NT2/D1 (cell line): ENCODE data around the gene UGT1A5.

ENCODE experiments used
- DNase-seq: peaks from one replicate; pipeline ENCODE4 v3.0.0-alpha.2; 2011; ENCODE audit warnings: low read depth, low spot score
- H3K27me3 ChIP-seq: 2 replicates; pipeline ENCODE4 v1.6.0; 2011; ENCODE audit warnings: mild to moderate bottlenecking; ENCODE audit not compliant: insufficient read length, insufficient read depth
- H3K36me3 ChIP-seq: 2 replicates; pipeline ENCODE4 v1.6.1; 2011; ENCODE audit warnings: mild to moderate bottlenecking, low read length, mixed read lengths; ENCODE audit not compliant: insufficient read depth, insufficient read length
- H3K4me1 ChIP-seq: 2 replicates; pipeline ENCODE4 v1.5.1; 2011; ENCODE audit not compliant: insufficient read depth, insufficient read length
- H3K4me3 ChIP-seq: 2 replicates; pipeline ENCODE4 v1.5.1; 2011; ENCODE audit warnings: low read depth; ENCODE audit not compliant: insufficient read length
- H3K9ac ChIP-seq: 2 replicates; pipeline ENCODE4 v1.6.0; 2011; ENCODE audit warnings: low read depth; ENCODE audit not compliant: insufficient read length
- H3K9me3 ChIP-seq: 2 replicates; pipeline ENCODE4 v1.5.1; 2011; ENCODE audit warnings: mild to moderate bottlenecking, low read length; ENCODE audit not compliant: insufficient read depth
- SUZ12 ChIP-seq: IDR thresholded peaks from 2 replicates; pipeline ENCODE4 v1.6.1; 2011; ENCODE audit not compliant: insufficient read length, insufficient read depth; ENCODE audit errors: extremely low read depth
- YY1 ChIP-seq: IDR thresholded peaks from 2 replicates; pipeline ENCODE4 v1.6.1; 2011; ENCODE audit not compliant: insufficient read length, insufficient read depth
- ZNF274 ChIP-seq: IDR thresholded peaks from 2 replicates; pipeline ENCODE4 v1.6.1; 2011; ENCODE audit warnings: mild to moderate bottlenecking, low read depth, low read length

UGT1A5 gene

GRCh38 chr2:233688341-233688740, 24.4 kb upstream of the UGT1A5 start:
- Histone ChIP-seq H3K36me3 (no peaks in the 10 kb centered on the region), H3K4me3 (no peak overlapping the region), H3K4me1 (no peaks in the 10 kb centered on the region), H3K27me3 (no peaks in the 10 kb centered on the region), H3K9ac (no peak overlapping the region), H3K9me3 (no peaks in the 10 kb centered on the region; the same call in 1 of the 2 replicates)
- no peak for DNase-seq
- TF ChIP-seq ZNF274 (no peak), SUZ12 (no peak), YY1 (no peak)

DNA sequence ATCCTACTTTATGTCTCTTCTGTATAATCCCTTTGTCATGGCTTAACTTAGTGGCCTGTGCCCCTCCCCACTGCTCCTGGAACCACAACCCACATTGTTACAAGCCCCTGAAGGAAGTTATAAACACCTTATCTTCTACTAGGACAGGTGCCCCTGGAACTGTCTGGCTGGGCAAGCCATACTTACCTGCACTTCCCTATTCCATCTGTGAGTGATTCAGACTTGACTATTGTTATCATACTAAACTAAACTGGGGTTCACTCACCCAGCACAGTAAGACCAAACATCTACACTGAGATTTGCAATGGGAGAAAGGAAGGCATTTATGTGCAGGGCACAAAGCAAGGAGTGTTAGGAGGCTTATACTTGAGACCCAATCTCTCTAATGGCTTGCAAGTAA, 23.7 kb upstream of the UGT1A5 start:
- H3K9me3 ChIP-seq, result no peaks in the 10 kb centered on the region; the same call in 1 of the 2 replicates
- no peak overlapping the region for H3K4me3 ChIP-seq
- no peaks in the 10 kb centered on the region for H3K4me1 ChIP-seq
- DNase-seq, result no peak
- H3K9ac ChIP-seq, result no peak overlapping the region
- no peaks in the 10 kb centered on the region for H3K36me3 ChIP-seq
- TF ChIP-seq SUZ12, result no peak
- no peak for TF ChIP-seq ZNF274
- no peak for TF ChIP-seq YY1
- no peaks in the 10 kb centered on the region for H3K27me3 ChIP-seq

- Histone ChIP-seq H3K4me3 (no peak overlapping the region), H3K9ac (no peak overlapping the region), H3K4me1 (no peaks in the 10 kb centered on the region), H3K9me3 (no peaks in the 10 kb centered on the region; the same call in 1 of the 2 replicates), H3K27me3 (no peaks in the 10 kb centered on the region), H3K36me3 (no peaks in the 10 kb centered on the region)
- TF ChIP-seq YY1, result no peak
- TF ChIP-seq SUZ12, result no peak
- no peak for TF ChIP-seq ZNF274
- DNase-seq, result no peak
Measured at GRCh38 chr2:233689501-233689900, 23.2 kb upstream of the UGT1A5 start.

- Histone ChIP-seq H3K9me3 (no peaks in the 10 kb centered on the region; the same call in 1 of the 2 replicates), H3K36me3 (no peaks in the 10 kb centered on the region), H3K9ac (no peak overlapping the region), H3K27me3 (no peaks in the 10 kb centered on the region), H3K4me3 (no peak overlapping the region), H3K4me1 (no peaks in the 10 kb centered on the region)
- no peak for DNase-seq
- no peak for TF ChIP-seq SUZ12
- no peak for TF ChIP-seq ZNF274
- TF ChIP-seq YY1, result no peak
Measured at GRCh38 chr2:233690444-233690843, 22.3 kb upstream of the UGT1A5 start.

- Histone ChIP-seq H3K4me3 (no peak overlapping the region), H3K4me1 (no peaks in the 10 kb centered on the region), H3K9ac (no peak overlapping the region), H3K9me3 (no peaks in the 10 kb centered on the region; the same call in 1 of the 2 replicates), H3K27me3 (no peaks in the 10 kb centered on the region), H3K36me3 (no peaks in the 10 kb centered on the region)
- no peak for DNase-seq
- TF ChIP-seq ZNF274 (no peak), YY1 (no peak), SUZ12 (no peak)
Measured at GRCh38 chr2:233691443-233692433, 21.0 kb upstream of the UGT1A5 start.

DNA sequence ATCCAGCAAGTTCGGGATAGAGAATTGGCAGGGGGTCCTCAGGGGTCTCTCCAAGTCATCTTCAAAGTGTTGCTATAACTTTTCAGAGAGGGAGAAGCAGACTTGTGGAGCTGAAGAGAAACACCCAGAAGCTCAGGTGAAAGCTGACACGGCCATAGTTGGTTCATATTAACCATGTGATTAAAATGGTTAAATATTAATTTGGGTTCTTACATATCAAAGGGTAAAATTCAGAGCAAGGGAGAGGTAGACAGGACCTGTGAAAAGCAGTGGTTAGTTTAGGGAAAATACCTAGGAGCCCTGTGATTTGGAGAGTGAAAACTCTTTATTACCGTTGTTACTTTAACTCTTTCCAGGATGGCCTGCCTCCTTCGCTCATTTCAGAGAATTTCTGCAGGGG, 20.1 kb upstream of the UGT1A5 start, which contains the start of gene UGT1A6:
Gene UGT1A6 (plus strand): TSS at position 243 of the 400 bp plus-strand sequence. CDS start 115 bp downstream, at position 358.
- Histone ChIP-seq H3K4me3 (no peak within 1 kb of the TSS), H3K4me1 (no peaks in the 10 kb centered on the region)

GRCh38 chr2:233693963-233694362, 18.7 kb upstream of the UGT1A5 start:
- Histone ChIP-seq H3K4me1 (no peaks in the 10 kb centered on the region), H3K36me3 (no peaks in the 10 kb centered on the region), H3K9ac (no peak overlapping the region), H3K27me3 (no peaks in the 10 kb centered on the region), H3K4me3 (no peak overlapping the region), H3K9me3 (no peaks in the 10 kb centered on the region; the same call in 1 of the 2 replicates)
- TF ChIP-seq SUZ12 (no peak), YY1 (no peak), ZNF274 (no peak)
- DNase-seq, result no peak

More for the DNA sequence above, 20.1 kb upstream of the UGT1A5 start, which contains the start of gene UGT1A6:
- no peak for DNase-seq
- Histone ChIP-seq H3K9me3 (no peaks in the 10 kb centered on the region; the same call in 1 of the 2 replicates), H3K9ac (no peak within 1 kb of the TSS), H3K36me3 (no peaks in the 10 kb centered on the region), H3K27me3 (no peaks in the 10 kb centered on the region)
- TF ChIP-seq ZNF274 (no peak), YY1 (no peak), SUZ12 (no peak)
